Stimulated activated CD4-positive, alpha-beta T cell treated with anti-CD3 and anti-CD28 coated beads, Interleukin-12 subunit alpha, Interleukin-12 subunit beta, amount 100 ng/mL, for 24 hours (primary cell): ENCODE measurements around the gene ARMC9.
"Not testable (repeated sequence)": the region's sequence is repeated elsewhere in the genome, so short reads cannot be mapped to it uniquely, and the experiment has no call there.

ENCODE experiments used
- DNase-seq, 2 experiments: peaks; one replicate each; pipeline ENCODE4 v3.0.0-alpha.2; 2020; ENCODE audit warnings: low read depth in 2 of 2

ARMC9 gene

DNA sequence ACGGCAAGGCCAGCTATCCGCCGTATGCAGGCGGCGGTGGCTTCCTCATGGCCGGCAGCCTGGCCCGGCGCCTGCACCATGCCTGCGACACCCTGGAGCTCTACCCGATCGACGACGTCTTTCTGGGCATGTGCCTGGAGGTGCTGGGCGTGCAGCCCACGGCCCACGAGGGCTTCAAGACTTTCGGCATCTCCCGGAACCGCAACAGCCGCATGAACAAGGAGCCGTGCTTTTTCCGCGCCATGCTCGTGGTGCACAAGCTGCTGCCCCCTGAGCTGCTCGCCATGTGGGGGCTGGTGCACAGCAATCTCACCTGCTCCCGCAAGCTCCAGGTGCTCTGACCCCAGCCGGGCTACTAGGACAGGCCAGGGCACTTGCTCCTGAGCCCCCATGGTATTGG is 200.2 kb downstream of the ARMC9 start:
- DNase-seq, result no peak

DNA sequence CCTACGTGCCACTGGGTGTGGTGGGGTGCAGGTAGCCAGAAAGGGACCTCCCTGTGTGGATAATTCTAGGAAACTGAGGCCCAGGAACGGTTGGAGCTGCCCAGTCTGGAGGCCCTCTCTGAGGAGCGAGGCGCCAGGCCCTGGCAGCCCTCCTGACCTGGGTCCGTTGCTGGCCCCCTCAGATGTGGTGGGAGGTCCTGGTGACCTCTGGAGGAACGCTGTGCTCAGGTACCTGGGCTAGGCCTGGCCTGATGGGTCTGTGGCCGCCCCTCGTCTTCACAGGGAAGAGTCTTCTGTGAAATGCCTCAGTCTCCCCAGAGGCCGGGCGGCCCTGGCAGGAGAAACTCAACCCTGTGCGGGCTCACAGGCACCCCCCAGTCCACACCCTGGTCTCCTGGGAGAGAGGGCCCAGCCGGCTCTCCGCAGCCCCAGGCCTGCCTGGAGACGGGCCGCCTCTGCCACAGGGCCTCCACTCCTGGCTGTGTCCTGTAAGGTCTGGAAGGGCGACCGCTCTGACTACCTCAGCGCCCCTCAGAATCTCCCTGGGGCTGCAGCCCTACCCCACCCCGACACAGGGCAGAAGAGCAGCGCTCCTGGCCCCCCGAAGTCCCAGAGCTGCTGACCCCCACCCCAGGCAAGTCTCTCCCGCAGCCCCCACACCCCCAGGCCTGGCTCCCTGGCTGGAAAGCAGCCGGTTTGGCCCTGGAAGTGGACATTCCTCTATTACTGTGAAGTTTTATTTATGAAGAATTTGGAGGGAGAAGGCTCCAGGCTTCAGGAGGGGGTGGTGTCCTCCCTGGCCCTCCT is 200.8 kb downstream of the ARMC9 start:
- no peak for DNase-seq

- no peak for DNase-seq
These were observed 201.6 kb downstream of the ARMC9 start for GRCh38 chr2:231399853-231400680.

- not testable (repeated sequence) for DNase-seq
These were observed 202.2 kb downstream of the ARMC9 start for GRCh38 chr2:231400681-231401080.

DNA sequence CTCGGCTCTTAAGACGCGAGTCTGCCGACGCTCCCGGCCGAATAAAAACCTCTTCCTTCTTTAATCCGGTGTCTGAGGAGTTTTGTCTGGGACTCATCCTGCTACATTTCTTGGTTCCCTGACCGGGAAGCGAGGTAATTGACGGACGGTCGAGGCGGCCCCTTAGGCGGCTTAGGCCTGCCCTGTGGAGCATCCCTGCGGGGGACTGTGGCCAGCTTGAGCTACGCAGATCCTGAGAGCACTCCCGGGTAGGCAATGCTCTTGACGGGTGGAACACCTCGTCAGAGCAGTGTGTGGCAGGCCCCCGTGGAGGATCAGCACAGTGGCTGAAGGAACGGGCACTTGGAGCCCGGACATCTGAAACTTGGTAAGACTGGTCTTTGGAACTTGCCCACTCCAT is 202.7 kb downstream of the ARMC9 start:
- not testable (repeated sequence) for DNase-seq

DNA sequence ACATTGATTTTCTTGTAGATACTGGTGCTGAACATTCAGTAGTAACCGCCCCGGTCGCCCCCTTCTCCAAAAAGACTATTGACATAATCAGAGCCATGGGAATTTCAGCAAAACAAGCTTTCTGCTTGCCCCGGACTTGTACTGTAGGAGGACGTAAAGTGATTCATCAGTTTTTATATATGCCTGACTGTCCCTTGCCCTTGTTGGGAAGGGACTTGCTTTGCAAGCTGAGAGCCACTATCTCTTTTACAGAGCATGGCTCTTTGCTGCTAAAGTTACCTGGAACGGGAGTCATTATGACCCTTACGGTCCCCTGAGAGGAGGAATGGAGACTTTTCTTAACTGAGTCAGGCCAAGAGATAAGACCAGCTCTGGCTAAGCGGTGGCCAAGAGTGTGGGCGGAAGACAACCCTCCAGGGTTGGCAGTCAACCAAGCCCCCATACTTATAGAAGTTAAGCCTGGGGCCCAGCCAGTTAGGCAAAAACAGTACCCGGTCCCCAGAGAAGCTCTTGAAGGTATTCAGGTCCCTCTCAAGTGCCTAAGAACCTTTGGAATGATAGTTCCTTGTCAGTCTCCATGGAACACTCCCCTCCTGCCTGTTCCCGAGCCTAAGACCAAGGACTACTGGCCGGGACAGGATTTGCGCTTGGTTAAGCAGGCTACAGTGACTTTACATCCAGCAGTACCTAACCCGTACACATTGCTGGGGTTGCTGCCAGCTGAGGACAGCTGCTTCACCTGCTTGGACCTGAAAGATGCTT is 205.2 kb downstream of the ARMC9 start:
- not testable (repeated sequence) for DNase-seq

GRCh38 chr2:231404183-231404578 is 205.8 kb downstream of the ARMC9 start:
- not testable (repeated sequence) for DNase-seq

GRCh38 chr2:231405601-231406367 is 207.4 kb downstream of the ARMC9 start:
- peak in 1 of 2 experiments; percentile 31 for DNase-seq

DNA sequence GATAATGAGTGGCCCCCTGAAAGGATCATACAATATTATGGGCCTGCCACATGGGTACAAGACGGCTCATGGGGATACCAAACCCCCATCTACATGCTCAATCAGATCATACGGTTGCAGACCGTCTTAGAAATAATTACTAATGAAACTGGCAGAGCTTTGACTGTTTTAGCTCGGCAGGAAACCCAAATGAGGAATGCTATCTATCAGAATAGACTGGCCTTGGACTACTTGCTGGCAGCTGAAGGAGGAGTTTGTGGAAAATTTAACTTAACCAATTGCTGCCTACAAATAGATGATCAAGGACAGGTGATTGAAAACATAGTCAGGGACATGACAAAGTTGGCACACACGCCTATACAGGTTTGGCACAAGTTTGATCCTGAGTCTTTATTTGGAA is 209.3 kb downstream of the ARMC9 start:
- not testable (repeated sequence) for DNase-seq

- not testable (repeated sequence) for DNase-seq
These were observed 209.9 kb downstream of the ARMC9 start for GRCh38 chr2:231408304-231408703.

DNA sequence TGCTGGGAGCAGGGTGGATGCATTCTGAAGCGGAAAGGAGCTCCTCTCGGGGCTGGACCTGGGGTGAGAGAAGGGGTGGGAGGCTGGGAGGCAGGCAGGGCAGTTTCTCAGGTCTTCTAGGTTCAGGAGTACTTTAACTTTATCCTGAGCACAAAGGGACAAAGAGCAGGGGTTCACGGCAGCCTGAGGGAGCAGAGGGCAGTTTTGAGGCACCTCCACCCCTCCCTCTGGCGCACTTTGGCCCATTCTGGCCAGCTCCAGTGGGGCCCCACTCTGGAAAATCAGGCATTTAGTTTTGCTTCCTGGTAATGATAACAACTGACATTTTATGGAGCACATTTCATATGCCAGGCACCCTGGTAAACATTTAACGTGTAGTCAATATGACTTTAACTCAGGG is 211.3 kb downstream of the ARMC9 start:
- DNase-seq, result no peak

GRCh38 chr2:231410293-231411004 is 212.0 kb downstream of the ARMC9 start:
- DNase-seq, result no peak

- no peak for DNase-seq
These were observed 212.8 kb downstream of the ARMC9 start for GRCh38 chr2:231411237-231411636.

GRCh38 chr2:231411831-231412617 is 213.6 kb downstream of the ARMC9 start:
- peak; percentile 55 to 72 for DNase-seq

DNA sequence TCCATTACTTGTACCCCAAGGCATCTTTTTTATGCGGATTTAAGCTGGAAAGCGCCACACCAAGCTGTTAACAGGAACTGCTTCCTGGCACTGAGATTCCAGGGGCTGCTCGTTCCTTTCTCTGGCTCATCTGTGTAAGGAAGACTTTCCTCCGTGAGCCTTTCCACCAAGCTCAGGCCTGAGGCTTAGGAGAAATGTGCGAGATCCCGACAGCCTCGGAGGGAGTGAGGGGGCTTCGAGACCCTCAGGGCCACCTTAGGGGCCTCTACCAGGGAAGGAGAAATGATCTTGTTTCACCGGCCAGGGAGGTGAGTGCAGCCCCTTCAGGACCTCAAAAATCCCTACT is 214.2 kb downstream of the ARMC9 start:
- no peak for DNase-seq

DNA sequence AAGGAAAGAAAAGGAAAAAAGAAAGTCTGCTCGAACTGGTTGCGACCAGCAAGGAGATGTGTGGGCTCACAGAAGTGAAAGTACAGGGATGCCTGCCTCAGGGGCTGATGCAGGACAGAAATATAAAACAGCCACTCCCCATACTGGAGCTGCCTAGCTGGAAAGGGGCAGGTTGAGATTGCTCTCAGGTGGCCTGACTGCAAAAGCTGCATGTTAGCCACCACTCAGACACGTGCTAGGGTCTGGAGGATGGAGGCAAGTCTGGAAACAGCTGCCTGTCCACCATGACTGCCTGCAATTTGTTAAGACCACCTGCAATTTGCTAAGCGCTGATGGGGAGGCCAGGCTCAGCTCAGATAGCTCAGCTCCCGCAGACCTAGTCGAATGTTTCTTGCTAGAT is 215.0 kb downstream of the ARMC9 start:
- no peak for DNase-seq

DNA sequence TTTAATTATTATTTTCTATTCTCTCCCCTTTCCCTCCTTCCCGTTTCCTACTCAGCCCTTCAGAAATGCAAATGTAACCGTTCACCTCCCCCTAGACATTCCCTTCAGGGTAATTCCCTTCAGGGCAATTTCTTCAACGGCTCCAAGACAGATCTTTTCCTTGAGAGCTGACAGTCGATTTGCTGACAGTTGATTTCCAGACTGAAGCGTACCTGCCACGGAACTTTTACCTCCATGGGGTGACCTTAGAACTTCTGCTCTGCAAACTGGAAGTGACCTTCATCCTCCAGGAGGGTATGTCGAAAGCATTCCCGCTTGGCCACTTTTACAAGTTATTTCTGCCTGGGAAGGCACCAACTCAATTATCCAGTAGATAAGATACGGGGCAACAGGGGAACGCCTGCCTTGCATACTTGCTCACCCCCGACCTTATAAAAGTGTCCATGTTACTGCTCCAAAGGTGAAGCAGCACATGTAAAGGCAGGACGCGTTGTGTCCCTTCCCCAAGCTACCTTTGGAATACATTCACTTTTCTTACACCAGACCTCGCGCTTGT is 215.6 kb downstream of the ARMC9 start:
- no peak for DNase-seq

DNA sequence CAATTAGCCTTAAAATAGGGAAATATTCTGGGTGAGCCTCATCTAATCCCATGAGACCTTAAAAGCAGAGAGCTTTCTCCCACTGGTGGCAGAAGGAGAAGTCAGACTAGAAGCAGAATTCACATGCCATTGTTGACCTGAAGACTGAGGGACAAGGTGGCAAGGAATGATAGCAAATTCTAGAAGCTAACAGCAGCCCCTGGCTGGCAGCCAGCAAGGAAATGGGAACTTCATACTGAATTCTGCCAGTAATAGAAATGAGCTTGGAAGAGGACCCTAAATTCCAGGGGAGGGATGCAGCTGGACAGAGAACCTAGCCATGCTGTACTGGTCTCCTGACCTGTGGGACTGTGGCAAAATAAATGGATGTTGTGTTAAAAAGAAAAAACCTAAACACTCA is 216.6 kb downstream of the ARMC9 start:
- DNase-seq, result no peak

GRCh38 chr2:231418820-231419640 is 220.6 kb downstream of the ARMC9 start:
- DNase-seq, result no peak
